HG02852 (cell line): ENCODE results near the gene SLC47A1.
"Not testable (repeated sequence)": the region's sequence is repeated elsewhere in the genome, so short reads cannot be mapped to it uniquely, and the experiment has no call there.

Source experiments
- ATAC-seq: cut with Tn5 transposase; IDR thresholded peaks from one replicate; pipeline ENCODE4 v1.9.1; 2021; ENCODE audit warnings: mild to moderate bottlenecking, moderate library complexity; ENCODE audit not compliant: unreplicated experiment

The SLC47A1 gene

GRCh38 chr17:19520641-19521040, 13.0 kb upstream of the SLC47A1 start:
- ATAC-seq: no peak

DNA sequence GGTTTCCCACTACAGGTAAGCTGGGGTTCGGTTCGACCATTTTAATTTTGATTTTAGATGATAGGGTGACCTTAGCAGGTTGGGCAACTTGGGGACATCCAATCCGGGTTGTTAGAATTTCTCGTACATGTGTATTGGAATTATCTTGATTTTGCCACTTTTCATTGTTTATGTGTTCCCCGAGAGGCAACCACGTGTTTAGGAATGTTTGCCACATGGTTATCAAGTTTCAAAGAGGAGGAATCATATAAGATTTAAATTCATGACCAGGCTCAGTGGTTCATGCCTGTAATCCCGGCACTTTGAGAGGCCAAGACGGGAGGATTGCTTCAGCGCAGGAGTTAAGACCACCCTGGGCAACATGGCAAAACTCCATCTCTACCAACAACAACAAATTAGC, 10.0 kb upstream of the SLC47A1 start:
- no peak for ATAC-seq

- not testable (repeated sequence) for ATAC-seq
Observed at GRCh38 chr17:19526950-19527349, 6.7 kb upstream of the SLC47A1 start.

DNA sequence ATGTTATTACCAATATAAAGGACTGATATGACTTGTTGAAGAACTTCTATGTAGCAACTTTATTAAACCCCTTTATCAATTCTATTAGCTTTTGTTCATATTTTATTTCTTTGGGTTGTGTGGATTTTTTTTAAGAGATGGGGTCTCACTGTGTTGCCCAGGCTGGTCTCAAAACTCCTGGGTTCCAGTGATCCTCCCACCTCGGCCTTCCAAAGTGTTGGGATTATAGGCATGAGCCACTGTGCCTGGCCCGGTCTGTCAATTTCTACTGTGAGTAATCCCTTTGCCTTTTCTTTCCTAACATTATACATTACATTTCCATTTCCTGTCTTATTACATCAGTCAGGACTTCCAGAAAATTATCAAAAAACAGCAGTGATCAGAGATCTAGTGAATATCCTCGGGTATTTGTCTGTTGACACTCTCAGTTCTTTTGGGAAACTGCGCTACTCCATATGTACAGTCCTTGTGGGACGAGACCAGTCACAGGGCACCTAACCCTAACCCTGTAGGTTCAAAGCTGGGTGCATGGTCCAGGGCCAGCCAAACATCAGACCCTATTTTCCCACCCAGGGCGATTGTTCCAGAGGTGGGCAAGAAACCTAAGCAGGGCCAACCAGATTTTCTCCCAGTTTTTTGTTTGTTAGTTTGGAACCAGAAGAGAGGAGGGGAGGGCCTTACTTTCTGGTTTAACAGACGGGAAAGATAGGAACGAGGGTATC, 1.7 kb upstream of the SLC47A1 start:
- no peak for ATAC-seq

- ATAC-seq: no peak
Observed at GRCh38 chr17:19533036-19533717, 477 bp upstream of the SLC47A1 start.

GRCh38 chr17:19534562-19535149, 1.0 kb downstream of the SLC47A1 start:
- no peak for ATAC-seq

DNA sequence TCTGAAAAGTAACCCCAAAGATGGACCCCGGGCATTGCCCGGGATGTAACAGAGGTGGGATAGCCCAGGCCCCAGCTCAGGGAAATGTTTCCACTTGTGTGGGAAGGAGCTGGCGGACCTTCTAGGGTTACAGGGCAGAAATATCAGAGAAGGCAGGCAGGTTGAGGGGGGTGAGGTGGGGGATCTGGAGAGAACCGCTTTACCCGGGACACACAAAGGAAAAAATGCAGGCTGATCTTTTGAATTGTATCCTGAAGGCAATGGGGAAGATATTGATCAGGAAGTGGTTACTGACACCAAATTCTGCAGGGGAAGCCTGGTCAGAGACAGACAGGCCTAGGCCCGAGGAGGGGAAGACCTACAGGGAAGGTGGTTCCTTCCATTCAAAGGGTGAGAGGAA, 3.5 kb downstream of the SLC47A1 start:
- ATAC-seq: no peak

- ATAC-seq: no peak
Observed at GRCh38 chr17:19538095-19539039, 4.7 kb downstream of the SLC47A1 start.

- no peak for ATAC-seq
Observed at GRCh38 chr17:19539040-19539399, 5.4 kb downstream of the SLC47A1 start.

GRCh38 chr17:19539841-19540311, 6.2 kb downstream of the SLC47A1 start:
- ATAC-seq: no peak

GRCh38 chr17:19540706-19541370, 7.2 kb downstream of the SLC47A1 start:
- no peak for ATAC-seq

DNA sequence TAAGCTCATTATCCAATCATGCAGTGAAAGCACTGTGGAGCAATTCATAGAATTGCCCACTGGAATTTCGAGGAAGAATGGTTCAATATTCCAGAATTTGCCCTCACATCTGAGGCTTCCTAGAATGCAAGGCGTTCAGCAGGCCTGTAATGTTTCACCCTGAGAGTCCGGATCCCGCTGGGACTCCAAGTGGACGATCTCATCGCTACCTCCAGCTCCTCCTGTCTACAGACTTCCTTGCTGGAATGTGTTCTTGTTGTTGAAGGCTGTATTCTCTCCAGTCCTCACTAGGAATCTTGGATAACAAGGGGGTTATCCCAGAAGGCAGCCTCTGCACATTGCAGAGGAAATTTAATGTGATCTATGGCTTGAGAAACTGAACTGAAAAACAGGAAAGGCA, 7.8 kb downstream of the SLC47A1 start:
- no peak for ATAC-seq

GRCh38 chr17:19542247-19542646, 8.6 kb downstream of the SLC47A1 start:
- no peak for ATAC-seq

DNA sequence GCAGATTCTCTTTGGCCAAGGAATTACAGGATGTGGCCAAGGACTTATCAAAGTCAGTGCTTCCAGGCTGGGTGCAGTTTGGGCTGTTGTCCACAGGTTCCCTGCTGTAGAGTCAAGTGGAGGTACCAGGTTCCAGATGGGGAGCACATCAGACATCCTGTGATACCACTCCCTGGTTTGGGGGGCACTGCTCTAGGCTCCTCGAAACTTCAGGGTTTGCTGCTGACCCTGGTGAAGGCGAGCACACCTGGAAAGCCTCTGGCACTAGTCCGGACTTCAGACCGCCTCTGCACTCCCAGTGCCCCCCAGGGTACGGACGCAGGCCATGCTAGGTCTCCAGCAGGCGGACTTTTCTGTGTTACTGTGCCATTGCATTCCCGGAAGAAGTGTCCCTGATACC, 10.7 kb downstream of the SLC47A1 start:
- ATAC-seq: no peak

GRCh38 chr17:19546289-19547065, 12.8 kb downstream of the SLC47A1 start:
- ATAC-seq: no peak

GRCh38 chr17:19549746-19550623, 16.3 kb downstream of the SLC47A1 start:
- ATAC-seq: no peak

DNA sequence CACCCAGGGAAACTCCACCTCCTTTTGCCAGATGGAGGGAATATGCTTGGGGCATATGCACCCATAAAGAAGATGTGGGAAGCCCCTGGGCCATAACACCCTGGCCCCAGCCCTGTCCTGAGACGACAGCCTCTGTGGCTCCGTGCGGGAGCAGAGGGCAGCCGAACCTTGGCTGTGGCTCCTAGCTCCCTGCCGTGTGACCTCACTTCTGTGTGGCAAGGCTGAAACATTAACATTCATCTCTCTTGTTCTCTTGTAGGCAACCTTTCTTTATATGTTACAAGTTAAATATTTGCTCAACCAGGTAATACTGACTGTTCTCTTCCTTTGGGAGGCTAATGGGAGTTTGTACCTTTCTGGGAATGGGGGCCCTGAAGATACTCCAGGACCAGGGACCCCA, 17.5 kb downstream of the SLC47A1 start:
- no peak for ATAC-seq

- ATAC-seq: no peak
Observed at GRCh38 chr17:19551591-19552148, 18.0 kb downstream of the SLC47A1 start.
